Astrocyte (in vitro differentiated cells and primary cell): ENCODE results near the gene CREG2. TPM values are rescaled to one million over a fixed set of nuclear protein-coding genes. Genes with fewer than 3 reads are reported as not detected.

Source experiments
- DNase-seq: peaks from one replicate; pipeline ENCODE4 v3.0.0-alpha.2; 2010; ENCODE audit warnings: low read depth
- FAIRE-seq: peaks from 2 replicates; lab custom pipeline; 2011; peaks lifted over from hg19 to GRCh38; lab: Jason Lieb, UNC
- H2AFZ ChIP-seq: 2 replicates; pipeline ENCODE4 v1.6.0; 2012; ENCODE audit warnings: low read depth, low read length, inconsistent platforms
- H3K27ac ChIP-seq: 2 replicates; pipeline ENCODE4 v1.5.1; 2011; ENCODE audit warnings: low read depth, low read length, inconsistent platforms
- H3K27me3 ChIP-seq: 2 replicates; pipeline ENCODE4 v1.6.0; 2011; ENCODE audit warnings: low read length, inconsistent platforms; ENCODE audit not compliant: insufficient read depth
- H3K36me3 ChIP-seq: 2 replicates; pipeline ENCODE4 v1.5.1; 2011; ENCODE audit warnings: low read length, inconsistent platforms; ENCODE audit not compliant: insufficient read depth
- H3K4me1 ChIP-seq: 2 replicates; pipeline ENCODE4 v1.5.1; 2011; ENCODE audit warnings: low read length, inconsistent platforms; ENCODE audit not compliant: insufficient read depth
- H3K4me2 ChIP-seq: 2 replicates; pipeline ENCODE4 v1.6.0; 2012; ENCODE audit warnings: low read length, inconsistent platforms
- H3K4me3 ChIP-seq: 2 replicates; pipeline ENCODE4 v1.5.1; 2011; ENCODE audit warnings: low read depth, mild to moderate bottlenecking, low read length, inconsistent platforms; ENCODE audit not compliant: insufficient read depth
- H3K79me2 ChIP-seq: 2 replicates; pipeline ENCODE4 v1.6.0; 2012; ENCODE audit warnings: mild to moderate bottlenecking, low read length, inconsistent platforms; ENCODE audit not compliant: insufficient read depth
- H3K9ac ChIP-seq: 2 replicates; pipeline ENCODE4 v1.6.0; 2012; ENCODE audit warnings: mild to moderate bottlenecking, low read length, inconsistent platforms
- H3K9me3 ChIP-seq: 2 replicates; pipeline ENCODE4 v1.5.1; 2012; ENCODE audit warnings: low read depth, mild to moderate bottlenecking, low read length, inconsistent platforms; ENCODE audit not compliant: insufficient read depth
- H4K20me1 ChIP-seq: 2 replicates; pipeline ENCODE4 v1.6.0; 2012; ENCODE audit warnings: low read length, inconsistent platforms; ENCODE audit not compliant: insufficient read depth
- H3K27ac Mint-ChIP-seq: one replicate; pipeline ENCODE4 v1.8.0; 2021; ENCODE audit warnings: mild to moderate bottlenecking, mixed read lengths; ENCODE audit not compliant: unreplicated experiment
- H3K27me3 Mint-ChIP-seq: one replicate; pipeline ENCODE4 v1.8.0; 2021; ENCODE audit warnings: low read depth, mixed read lengths; ENCODE audit not compliant: unreplicated experiment
- H3K36me3 Mint-ChIP-seq: one replicate; pipeline ENCODE4 v1.8.0; 2021; ENCODE audit warnings: low read depth, mixed read lengths; ENCODE audit not compliant: unreplicated experiment
- H3K4me1 Mint-ChIP-seq: one replicate; pipeline ENCODE4 v1.8.0; 2021; ENCODE audit warnings: low read depth, mixed read lengths; ENCODE audit not compliant: unreplicated experiment
- H3K4me3 Mint-ChIP-seq: one replicate; pipeline ENCODE4 v1.8.0; 2021; ENCODE audit warnings: mild to moderate bottlenecking, moderate library complexity, mixed read lengths; ENCODE audit not compliant: unreplicated experiment
- H3K9me3 Mint-ChIP-seq: one replicate; pipeline ENCODE4 v1.8.0; 2021; ENCODE audit warnings: mild to moderate bottlenecking, mixed read lengths; ENCODE audit not compliant: unreplicated experiment
- CTCF ChIP-seq: IDR thresholded peaks from 2 replicates; pipeline ENCODE4 v1.5.1; 2011; ENCODE audit warnings: low read depth, mild to moderate bottlenecking, inconsistent platforms, low read length, moderate library complexity; ENCODE audit not compliant: insufficient read depth
- EZH2 ChIP-seq: IDR thresholded peaks from 2 replicates; pipeline ENCODE4 v1.6.1; 2012; ENCODE audit warnings: mild to moderate bottlenecking, low read length, inconsistent platforms; ENCODE audit not compliant: insufficient read depth
- total RNA-seq: library from RNA; stranded (reverse); gene quantifications from 2 replicates; pipeline ENCODE4 v1.2.1, GENCODE V29; 2021

Gene CREG2
- total RNA-seq, 1 donor from 2014 or later: 0.11 TPM

- DNase-seq (no peak), FAIRE-seq (no peak)
- no peaks in the 10 kb centered on the region for H3K27me3 ChIP-seq
- H3K79me2 ChIP-seq: no peaks in the 10 kb centered on the region
- no peak overlapping the region for H3K9ac ChIP-seq
- TF ChIP-seq EZH2 (no peak), CTCF (no peak)
- no peaks in the 10 kb centered on the region for H4K20me1 ChIP-seq
- Mint-ChIP-seq H3K9me3 (peaks cover 6% of the 10 kb centered on the region), H3K4me3 (no peak overlapping the region), H3K27ac (no peak overlapping the region), H3K36me3 (no peaks in the 10 kb centered on the region), H3K27me3 (peaks cover 16% of the 10 kb centered on the region), H3K4me1 (no peaks in the 10 kb centered on the region)
- no peaks in the 10 kb centered on the region for H3K9me3 ChIP-seq
- no peak overlapping the region for H2AFZ ChIP-seq
- H3K36me3 ChIP-seq: no peaks in the 10 kb centered on the region
- H3K4me2 ChIP-seq: no peak overlapping the region
- no peaks in the 10 kb centered on the region for H3K4me1 ChIP-seq
- H3K4me3 ChIP-seq: no peak overlapping the region
- H3K27ac ChIP-seq: no peak overlapping the region
Measured at GRCh38 chr2:101420623-101421022, 33.3 kb upstream of the CREG2 start.

- Histone ChIP-seq H4K20me1 (no peaks in the 10 kb centered on the region), H3K4me2 (no peak overlapping the region), H3K27me3 (no peaks in the 10 kb centered on the region), H3K36me3 (no peaks in the 10 kb centered on the region), H3K27ac (no peak overlapping the region), H3K9ac (no peak overlapping the region), H2AFZ (no peak overlapping the region), H3K9me3 (no peaks in the 10 kb centered on the region), H3K79me2 (no peaks in the 10 kb centered on the region), H3K4me1 (no peaks in the 10 kb centered on the region), H3K4me3 (no peak overlapping the region)
- peaks cover 20% of the 10 kb centered on the region for H3K27me3 Mint-ChIP-seq
- H3K9me3 Mint-ChIP-seq: peaks cover 13% of the 10 kb centered on the region
- FAIRE-seq (peak; percentile 23), DNase-seq (peak; percentile 33)
- TF ChIP-seq EZH2 (no peak), CTCF (peak; percentile 83)
- H3K36me3 Mint-ChIP-seq: no peaks in the 10 kb centered on the region
- H3K27ac Mint-ChIP-seq: no peak overlapping the region
- H3K4me1 Mint-ChIP-seq: no peaks in the 10 kb centered on the region
- H3K4me3 Mint-ChIP-seq: no peak overlapping the region
Measured at GRCh38 chr2:101419096-101419663, 31.9 kb upstream of the CREG2 start.

GRCh38 chr2:101418460-101419095 lies 31.3 kb upstream of the CREG2 start:
- DNase-seq: no peak
- Mint-ChIP-seq H3K4me1 (no peaks in the 10 kb centered on the region), H3K4me3 (no peak overlapping the region), H3K36me3 (no peaks in the 10 kb centered on the region), H3K9me3 (peaks cover 8% of the 10 kb centered on the region), H3K27me3 (peaks cover 21% of the 10 kb centered on the region), H3K27ac (no peak overlapping the region)
- Histone ChIP-seq H4K20me1 (no peaks in the 10 kb centered on the region), H3K9ac (no peak overlapping the region), H3K9me3 (no peaks in the 10 kb centered on the region), H3K79me2 (no peaks in the 10 kb centered on the region), H3K4me2 (no peak overlapping the region), H2AFZ (no peak overlapping the region), H3K36me3 (no peaks in the 10 kb centered on the region), H3K27me3 (no peaks in the 10 kb centered on the region), H3K4me1 (no peaks in the 10 kb centered on the region), H3K4me3 (no peak overlapping the region), H3K27ac (no peak overlapping the region)
- no peak for TF ChIP-seq CTCF
- no peak for TF ChIP-seq EZH2
- FAIRE-seq: no peak
